Sigmoid colon (tissue), 4 donors: ENCODE data around the gene CBLB.

Experiments
- EP300 ChIP-seq, 4 donors: sonication (generic); formaldehyde crosslinking; IDR thresholded peaks; one replicate each; pipeline ENCODE4 v1.6.1; 2017; ENCODE audit warnings: antibody characterized with exemption in 4 of 4
- POLR2A ChIP-seq, 2 donors: fragments of 450-650 bp; IDR thresholded peaks; one replicate each; pipeline ENCODE4 v1.6.1; 2016; ENCODE audit warnings: antibody characterized with exemption in 2 of 2, mild to moderate bottlenecking in 2 of 2, moderate library complexity in 2 of 2
- POLR2AphosphoS5 ChIP-seq, 4 donors: sonication (generic); formaldehyde crosslinking; IDR thresholded peaks; one replicate each; pipeline ENCODE4 v1.6.1; 2017; ENCODE audit warnings: antibody characterized with exemption in 4 of 4
- TF ChIP-seq, protein P1 (sequence below), 4 experiments: fragments of 450-650 bp in 3 of 4; fragments of 200-600 bp in 1 of 4; IDR thresholded peaks; one replicate each; pipeline ENCODE4 v1.5.1; 2016 to 2019; ENCODE audit warnings: antibody characterized with exemption in 4 of 4, mild to moderate bottlenecking in 3 of 4, moderate library complexity in 2 of 4

DNA sequence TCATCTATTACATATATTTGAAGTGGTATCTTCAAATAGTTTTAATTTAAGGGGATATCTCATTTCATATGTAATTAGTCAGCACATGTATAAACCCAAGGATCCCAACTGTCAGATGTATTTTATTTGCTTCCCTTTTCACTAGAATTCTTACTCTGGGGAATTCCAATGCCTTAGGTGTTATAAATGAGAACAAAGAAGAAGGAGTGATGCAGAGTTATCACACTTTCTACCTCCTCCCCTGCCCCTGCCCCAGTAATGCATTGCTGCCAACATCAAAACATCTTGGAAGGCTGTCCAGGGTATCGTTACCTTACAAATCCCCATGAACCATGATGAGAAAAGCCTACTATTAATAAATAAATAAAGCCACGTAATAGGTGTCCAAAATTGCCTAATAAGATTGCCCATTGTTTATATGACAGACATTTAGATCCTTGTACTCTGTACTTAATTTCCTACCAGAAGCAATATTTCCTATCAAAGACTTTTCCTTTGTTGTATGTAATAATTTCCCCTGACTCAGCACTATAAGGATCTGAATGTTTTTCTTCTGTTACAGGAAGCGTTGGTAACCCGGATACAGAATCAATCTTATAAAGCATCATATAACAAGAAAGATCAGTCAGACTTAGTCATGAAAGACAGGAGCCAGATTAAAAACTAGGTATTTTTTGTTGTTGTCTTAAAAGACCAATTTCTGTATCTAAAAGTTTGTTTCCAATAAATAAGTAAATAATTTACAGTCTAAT, 38.8 kb downstream of the CBLB start:
- TF ChIP-seq, protein P1, sequence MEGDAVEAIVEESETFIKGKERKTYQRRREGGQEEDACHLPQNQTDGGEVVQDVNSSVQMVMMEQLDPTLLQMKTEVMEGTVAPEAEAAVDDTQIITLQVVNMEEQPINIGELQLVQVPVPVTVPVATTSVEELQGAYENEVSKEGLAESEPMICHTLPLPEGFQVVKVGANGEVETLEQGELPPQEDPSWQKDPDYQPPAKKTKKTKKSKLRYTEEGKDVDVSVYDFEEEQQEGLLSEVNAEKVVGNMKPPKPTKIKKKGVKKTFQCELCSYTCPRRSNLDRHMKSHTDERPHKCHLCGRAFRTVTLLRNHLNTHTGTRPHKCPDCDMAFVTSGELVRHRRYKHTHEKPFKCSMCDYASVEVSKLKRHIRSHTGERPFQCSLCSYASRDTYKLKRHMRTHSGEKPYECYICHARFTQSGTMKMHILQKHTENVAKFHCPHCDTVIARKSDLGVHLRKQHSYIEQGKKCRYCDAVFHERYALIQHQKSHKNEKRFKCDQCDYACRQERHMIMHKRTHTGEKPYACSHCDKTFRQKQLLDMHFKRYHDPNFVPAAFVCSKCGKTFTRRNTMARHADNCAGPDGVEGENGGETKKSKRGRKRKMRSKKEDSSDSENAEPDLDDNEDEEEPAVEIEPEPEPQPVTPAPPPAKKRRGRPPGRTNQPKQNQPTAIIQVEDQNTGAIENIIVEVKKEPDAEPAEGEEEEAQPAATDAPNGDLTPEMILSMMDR (IDR thresholded peaks at IDR 0.05): no peak
- TF ChIP-seq POLR2A (IDR thresholded peaks at IDR 0.05) (no peak), EP300 (IDR thresholded peaks at IDR 0.05) (no peak), POLR2AphosphoS5 (IDR thresholded peaks at IDR 0.05) (no peak)
